OCI-LY7 (cell line): ENCODE data around the gene NEMP1.

ENCODE experiments used
- EZH2phosphoT487 ChIP-seq: fragments of 200-600 bp; sonication (generic); IDR thresholded peaks from 2 replicates; pipeline ENCODE4 v1.6.1; 2018; ENCODE audit warnings: low read depth, borderline replicate concordance, mild to moderate bottlenecking, mixed run types, antibody characterized with exemption, low read length, moderate library complexity, mixed read lengths
- TF ChIP-seq, protein P1 (sequence below): fragments of 200-600 bp; sonication (generic); conservative IDR thresholded peaks from 2 replicates; pipeline ENCODE4 v1.5.1; 2014; ENCODE audit warnings: mild to moderate bottlenecking, antibody characterized with exemption, low read length, moderate library complexity, mixed read lengths

DNA sequence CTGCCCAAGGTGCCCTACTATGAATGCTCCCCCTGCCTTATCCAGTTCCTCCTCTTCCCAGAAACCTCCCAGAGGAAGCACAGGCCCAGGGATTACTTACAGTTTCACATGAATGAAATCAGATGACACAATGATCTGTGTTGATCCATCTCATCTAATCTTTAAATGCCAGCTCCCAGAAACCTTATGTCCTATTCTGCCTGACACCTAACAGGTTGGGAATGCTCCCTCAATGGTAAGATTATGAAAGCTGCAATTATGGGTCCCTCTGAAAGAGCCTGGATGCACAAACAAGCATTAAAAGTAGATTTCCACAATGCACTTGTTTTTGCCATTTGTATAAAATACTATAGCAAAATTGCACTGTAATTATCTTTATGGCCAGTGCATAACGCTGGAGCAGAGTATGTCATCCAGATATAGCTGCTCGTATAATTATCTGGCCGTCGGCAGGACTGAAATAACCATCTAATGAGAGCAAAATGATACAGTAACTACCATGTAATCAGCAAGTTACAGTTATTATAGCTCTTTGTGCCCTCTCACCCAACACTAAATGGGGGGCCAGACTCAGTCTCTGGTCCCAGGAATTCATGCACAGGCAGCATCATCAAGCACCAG, 67.9 kb downstream of the NEMP1 start:
- TF ChIP-seq, protein P1, sequence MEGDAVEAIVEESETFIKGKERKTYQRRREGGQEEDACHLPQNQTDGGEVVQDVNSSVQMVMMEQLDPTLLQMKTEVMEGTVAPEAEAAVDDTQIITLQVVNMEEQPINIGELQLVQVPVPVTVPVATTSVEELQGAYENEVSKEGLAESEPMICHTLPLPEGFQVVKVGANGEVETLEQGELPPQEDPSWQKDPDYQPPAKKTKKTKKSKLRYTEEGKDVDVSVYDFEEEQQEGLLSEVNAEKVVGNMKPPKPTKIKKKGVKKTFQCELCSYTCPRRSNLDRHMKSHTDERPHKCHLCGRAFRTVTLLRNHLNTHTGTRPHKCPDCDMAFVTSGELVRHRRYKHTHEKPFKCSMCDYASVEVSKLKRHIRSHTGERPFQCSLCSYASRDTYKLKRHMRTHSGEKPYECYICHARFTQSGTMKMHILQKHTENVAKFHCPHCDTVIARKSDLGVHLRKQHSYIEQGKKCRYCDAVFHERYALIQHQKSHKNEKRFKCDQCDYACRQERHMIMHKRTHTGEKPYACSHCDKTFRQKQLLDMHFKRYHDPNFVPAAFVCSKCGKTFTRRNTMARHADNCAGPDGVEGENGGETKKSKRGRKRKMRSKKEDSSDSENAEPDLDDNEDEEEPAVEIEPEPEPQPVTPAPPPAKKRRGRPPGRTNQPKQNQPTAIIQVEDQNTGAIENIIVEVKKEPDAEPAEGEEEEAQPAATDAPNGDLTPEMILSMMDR, result no peak
- TF ChIP-seq EZH2phosphoT487, result no peak
